ENCODE measurements around the gene MRC2.
A peak's percentile ranks its signal among the peaks of the same experiment; 100 is the strongest.
"Not testable (repeated sequence)": the region's sequence is repeated elsewhere in the genome, so short reads cannot be mapped to it uniquely, and the experiment has no call there.

MRC2 gene

DNA sequence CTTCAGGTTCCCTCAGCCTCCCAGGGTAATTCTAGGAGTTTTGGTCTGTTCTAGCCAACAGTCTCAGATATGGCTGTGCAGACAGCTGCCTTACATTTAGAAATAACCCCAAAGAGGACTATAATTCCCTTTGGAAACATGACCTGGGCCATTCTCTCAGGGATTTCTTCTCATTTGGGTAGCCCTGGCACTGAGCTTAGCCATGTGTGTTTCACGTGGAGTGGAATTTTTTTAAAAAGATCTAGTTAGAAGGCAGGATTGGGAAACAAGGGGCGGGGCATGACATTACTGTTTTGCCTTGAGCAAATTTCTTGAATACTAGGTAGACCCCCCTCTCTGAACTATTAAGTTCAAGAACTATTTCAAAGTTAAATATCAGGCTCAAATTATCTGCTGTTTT, 29.6 kb upstream of the MRC2 start:
- Histone ChIP-seq H3K27ac (ENCODE audit: insufficient read depth in 1 of 2, low read depth in 1 of 2, low read length in 2 of 2, poor library complexity in 1 of 2, severe bottlenecking in 2 of 2) (no peak overlapping the region), H3K36me3 (ENCODE audit: control insufficient read depth in 4 of 4, insufficient read depth in 4 of 4, low read length in 3 of 4) (peaks cover 45 to 89% (median 71%) of the 10 kb centered on the region in 4 experiments), H3K27me3 (replicated peaks in 2 of 5; ENCODE audit: control insufficient read depth in 4 of 5, insufficient read depth in 5 of 5, low read length in 4 of 5) (no peaks in the 10 kb centered on the region), H3K9me3 (ENCODE audit: control extremely low read depth in 1 of 5, control insufficient read depth in 4 of 5, insufficient read depth in 2 of 5, low read depth in 1 of 5, low read length in 4 of 5) (peaks cover 9 to 33% (median 14%) of the 10 kb centered on the region in 5 experiments), H3K4me1 (ENCODE audit: control extremely low read depth in 1 of 4, control insufficient read depth in 4 of 4, insufficient read depth in 4 of 4, low read length in 3 of 4) (no peaks in the 10 kb centered on the region), H3K4me3 (ENCODE audit: control insufficient read depth in 1 of 7, extremely low read depth in 1 of 7, insufficient read depth in 4 of 7, low read depth in 2 of 7, low read length in 6 of 7) (no peak overlapping the region)
- ChIA-PET CTCF (interaction anchor here (0.7 to 1.6 kb wide), 2 partner anchors 13 to 95 kb away, joined by 3 read pairs; no protein-coding TSS in a partner anchor), POLR2A (no interaction called here)
- DNase-seq = no peak
- WGBS (ENCODE audit: insufficient coverage) = 100% methylated on average over 1 of the region's 2 CpGs

GRCh38 chr17:62599964-62600657, 27.4 kb upstream of the MRC2 start:
- no peak overlapping the region for H3K27ac ChIP-seq (ENCODE audit: insufficient read depth in 1 of 2, low read depth in 1 of 2, low read length in 2 of 2, poor library complexity in 1 of 2, severe bottlenecking in 2 of 2)
- H3K4me3 ChIP-seq (ENCODE audit: control insufficient read depth in 1 of 7, extremely low read depth in 1 of 7, insufficient read depth in 4 of 7, low read depth in 2 of 7, low read length in 6 of 7) = no peak overlapping the region
- no peaks in the 10 kb centered on the region for H3K4me1 ChIP-seq (ENCODE audit: control extremely low read depth in 1 of 4, control insufficient read depth in 4 of 4, insufficient read depth in 4 of 4, low read length in 3 of 4)
- H3K9me3 ChIP-seq (ENCODE audit: control extremely low read depth in 1 of 5, control insufficient read depth in 4 of 5, insufficient read depth in 2 of 5, low read depth in 1 of 5, low read length in 4 of 5) = peaks cover 5 to 20% (median 10%) of the 10 kb centered on the region in 5 experiments
- CTCF ChIA-PET = no interaction called here
- no peak for DNase-seq
- H3K36me3 ChIP-seq (ENCODE audit: control insufficient read depth in 4 of 4, insufficient read depth in 4 of 4, low read length in 3 of 4) = peaks cover 44 to 82% (median 60%) of the 10 kb centered on the region in 4 experiments
- POLR2A ChIA-PET = no interaction called here
- 96% methylated on average over 5 of the region's 6 CpGs for WGBS (ENCODE audit: insufficient coverage)
- no peaks in the 10 kb centered on the region for H3K27me3 ChIP-seq (replicated peaks in 2 of 5; ENCODE audit: control insufficient read depth in 4 of 5, insufficient read depth in 5 of 5, low read length in 4 of 5)

GRCh38 chr17:62600805-62601204, 26.7 kb upstream of the MRC2 start:
- 100% methylated on average over 1 of the region's 1 CpG for WGBS (ENCODE audit: insufficient coverage)
- Histone ChIP-seq H3K27me3 (replicated peaks in 2 of 5; ENCODE audit: control insufficient read depth in 4 of 5, insufficient read depth in 5 of 5, low read length in 4 of 5) (no peaks in the 10 kb centered on the region), H3K36me3 (ENCODE audit: control insufficient read depth in 4 of 4, insufficient read depth in 4 of 4, low read length in 3 of 4) (peaks cover 40 to 81% (median 54%) of the 10 kb centered on the region in 4 experiments), H3K4me1 (ENCODE audit: control extremely low read depth in 1 of 4, control insufficient read depth in 4 of 4, insufficient read depth in 4 of 4, low read length in 3 of 4) (no peaks in the 10 kb centered on the region), H3K27ac (ENCODE audit: insufficient read depth in 1 of 2, low read depth in 1 of 2, low read length in 2 of 2, poor library complexity in 1 of 2, severe bottlenecking in 2 of 2) (no peak overlapping the region), H3K9me3 (ENCODE audit: control extremely low read depth in 1 of 5, control insufficient read depth in 4 of 5, insufficient read depth in 2 of 5, low read depth in 1 of 5, low read length in 4 of 5) (peaks cover 3 to 14% (median 7%) of the 10 kb centered on the region in 5 experiments), H3K4me3 (ENCODE audit: control insufficient read depth in 1 of 7, extremely low read depth in 1 of 7, insufficient read depth in 4 of 7, low read depth in 2 of 7, low read length in 6 of 7) (no peak overlapping the region)
- ChIA-PET CTCF (interaction anchor here (1.3 kb wide), 1 partner anchor 8 kb away, joined by 3 read pairs; no protein-coding TSS in a partner anchor), POLR2A (no interaction called here)
- DNase-seq = no peak

GRCh38 chr17:62601471-62601870, 26.0 kb upstream of the MRC2 start:
- Histone ChIP-seq H3K27ac (ENCODE audit: insufficient read depth in 1 of 2, low read depth in 1 of 2, low read length in 2 of 2, poor library complexity in 1 of 2, severe bottlenecking in 2 of 2) (no peak overlapping the region), H3K27me3 (replicated peaks in 2 of 5; ENCODE audit: control insufficient read depth in 4 of 5, insufficient read depth in 5 of 5, low read length in 4 of 5) (no peaks in the 10 kb centered on the region), H3K4me3 (ENCODE audit: control insufficient read depth in 1 of 7, extremely low read depth in 1 of 7, insufficient read depth in 4 of 7, low read depth in 2 of 7, low read length in 6 of 7) (no peak overlapping the region), H3K36me3 (ENCODE audit: control insufficient read depth in 4 of 4, insufficient read depth in 4 of 4, low read length in 3 of 4) (peaks cover 38 to 79% (median 52%) of the 10 kb centered on the region in 4 experiments), H3K9me3 (ENCODE audit: control extremely low read depth in 1 of 5, control insufficient read depth in 4 of 5, insufficient read depth in 2 of 5, low read depth in 1 of 5, low read length in 4 of 5) (peaks cover under 1 to 8% (median 3%) of the 10 kb centered on the region in 5 experiments), H3K4me1 (ENCODE audit: control extremely low read depth in 1 of 4, control insufficient read depth in 4 of 4, insufficient read depth in 4 of 4, low read length in 3 of 4) (no peaks in the 10 kb centered on the region)
- WGBS (ENCODE audit: insufficient coverage) = no CpG with 5 or more reads among the region's 2 CpGs
- CTCF ChIA-PET = interaction anchor here (1.2 to 1.3 kb wide), 2 partner anchors 9 to 12 kb away, joined by 3 read pairs; no protein-coding TSS in a partner anchor
- DNase-seq = no peak
- POLR2A ChIA-PET = no interaction called here

GRCh38 chr17:62603783-62604182, 23.7 kb upstream of the MRC2 start:
- POLR2A ChIA-PET; H3K27ac ChIP-seq (ENCODE audit: insufficient read depth in 1 of 2, low read depth in 1 of 2, low read length in 2 of 2, poor library complexity in 1 of 2, severe bottlenecking in 2 of 2); H3K4me1 ChIP-seq (ENCODE audit: control extremely low read depth in 1 of 4, control insufficient read depth in 4 of 4, insufficient read depth in 4 of 4, low read length in 3 of 4); H3K4me3 ChIP-seq (ENCODE audit: control insufficient read depth in 1 of 7, extremely low read depth in 1 of 7, insufficient read depth in 4 of 7, low read depth in 2 of 7, low read length in 6 of 7); DNase-seq; H3K9me3 ChIP-seq (ENCODE audit: control extremely low read depth in 1 of 5, control insufficient read depth in 4 of 5, insufficient read depth in 2 of 5, low read depth in 1 of 5, low read length in 4 of 5); H3K27me3 ChIP-seq (replicated peaks in 2 of 5; ENCODE audit: control insufficient read depth in 4 of 5, insufficient read depth in 5 of 5, low read length in 4 of 5): not testable (repeated sequence)
- CTCF ChIA-PET = interaction anchor here (0.7 kb wide), 1 partner anchor 15 kb away, joined by 3 read pairs; no protein-coding TSS in a partner anchor
- WGBS (ENCODE audit: insufficient coverage) = no CpG with 5 or more reads among the region's 6 CpGs
- peaks cover 30 to 81% (median 49%) of the 10 kb centered on the region in 4 experiments for H3K36me3 ChIP-seq (ENCODE audit: control insufficient read depth in 4 of 4, insufficient read depth in 4 of 4, low read length in 3 of 4)

GRCh38 chr17:62605588-62605987, 21.9 kb upstream of the MRC2 start:
- Histone ChIP-seq H3K4me3 (ENCODE audit: control insufficient read depth in 1 of 7, extremely low read depth in 1 of 7, insufficient read depth in 4 of 7, low read depth in 2 of 7, low read length in 6 of 7) (no peak overlapping the region), H3K36me3 (ENCODE audit: control insufficient read depth in 4 of 4, insufficient read depth in 4 of 4, low read length in 3 of 4) (peaks cover 32 to 83% (median 50%) of the 10 kb centered on the region in 4 experiments), H3K27me3 (replicated peaks in 2 of 5; ENCODE audit: control insufficient read depth in 4 of 5, insufficient read depth in 5 of 5, low read length in 4 of 5) (no peaks in the 10 kb centered on the region), H3K27ac (ENCODE audit: insufficient read depth in 1 of 2, low read depth in 1 of 2, low read length in 2 of 2, poor library complexity in 1 of 2, severe bottlenecking in 2 of 2) (no peak overlapping the region), H3K4me1 (ENCODE audit: control extremely low read depth in 1 of 4, control insufficient read depth in 4 of 4, insufficient read depth in 4 of 4, low read length in 3 of 4) (no peaks in the 10 kb centered on the region), H3K9me3 (ENCODE audit: control extremely low read depth in 1 of 5, control insufficient read depth in 4 of 5, insufficient read depth in 2 of 5, low read depth in 1 of 5, low read length in 4 of 5) (no peaks in the 10 kb centered on the region)
- ChIA-PET CTCF (no interaction called here), POLR2A (no interaction called here)
- WGBS (ENCODE audit: insufficient coverage) = 97% methylated on average over 3 of the region's 7 CpGs
- DNase-seq = no peak

GRCh38 chr17:62611292-62611691, 16.2 kb upstream of the MRC2 start:
- H3K27me3 ChIP-seq (replicated peaks in 2 of 5; ENCODE audit: control insufficient read depth in 4 of 5, insufficient read depth in 5 of 5, low read length in 4 of 5) = no peaks in the 10 kb centered on the region
- no CpG with 5 or more reads among the region's 5 CpGs for WGBS (ENCODE audit: insufficient coverage)
- POLR2A ChIA-PET = no interaction called here
- peak in 1 of 3 donors; percentile 20 for DNase-seq
- no peak overlapping the region for H3K27ac ChIP-seq (ENCODE audit: insufficient read depth in 1 of 2, low read depth in 1 of 2, low read length in 2 of 2, poor library complexity in 1 of 2, severe bottlenecking in 2 of 2)
- peaks cover 13 to 84% (median 63%) of the 10 kb centered on the region in 4 experiments for H3K36me3 ChIP-seq (ENCODE audit: control insufficient read depth in 4 of 4, insufficient read depth in 4 of 4, low read length in 3 of 4)
- H3K9me3 ChIP-seq (ENCODE audit: control extremely low read depth in 1 of 5, control insufficient read depth in 4 of 5, insufficient read depth in 2 of 5, low read depth in 1 of 5, low read length in 4 of 5) = no peaks in the 10 kb centered on the region
- H3K4me1 ChIP-seq (ENCODE audit: control extremely low read depth in 1 of 4, control insufficient read depth in 4 of 4, insufficient read depth in 4 of 4, low read length in 3 of 4) = peaks cover 0 to 2% (median 0%) of the 10 kb centered on the region in 4 experiments
- no peak overlapping the region for H3K4me3 ChIP-seq (ENCODE audit: control insufficient read depth in 1 of 7, extremely low read depth in 1 of 7, insufficient read depth in 4 of 7, low read depth in 2 of 7, low read length in 6 of 7)
- CTCF ChIA-PET = interaction anchor here (1.2 kb wide), 1 partner anchor 14 kb away, joined by 3 read pairs; no protein-coding TSS in a partner anchor

Measured in common myeloid progenitor, CD34-positive (primary cell).